Measurements from ENCODE around the gene TIMP3. TPM values are rescaled to one million over a fixed set of nuclear protein-coding genes. Genes with fewer than 3 reads are reported as not detected.

Gene TIMP3
- total RNA-seq, 4 donors from 2014 or later = 566 to 898 (median 683) TPM

DNA sequence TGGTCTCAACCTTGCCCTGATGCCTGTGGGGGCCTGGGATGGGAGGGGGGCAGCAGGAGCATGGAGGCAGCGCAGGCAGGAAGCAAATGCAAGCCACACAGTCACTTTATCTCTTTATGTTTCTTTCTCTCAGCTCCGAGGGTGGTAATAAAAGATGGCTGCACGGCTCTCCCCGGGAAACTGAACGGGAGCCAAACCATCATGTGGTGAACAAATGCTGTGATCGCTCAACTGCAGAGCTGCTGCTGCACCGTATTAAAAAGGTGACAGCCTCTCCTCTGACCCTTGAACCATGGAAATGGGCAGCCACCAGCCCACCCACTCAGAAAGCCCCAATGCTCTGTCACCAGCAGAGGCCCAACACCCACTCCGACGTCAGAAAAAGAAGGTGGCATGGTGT, 110.0 kb downstream of the TIMP3 start:
- Histone ChIP-seq H3K27me3 (no peaks in the 10 kb centered on the region), H3K27ac (replicated peaks in 1 of 4) (no peak overlapping the region), H3K4me3 (no peak overlapping the region), H3K4me1 (peaks cover 0 to 33% (median 31%) of the 10 kb centered on the region in 4 donors), H3K9me3 (peaks cover 0 to 9% (median 3%) of the 10 kb centered on the region in 4 donors), H3K36me3 (no peaks in the 10 kb centered on the region)
- 23% methylated on average over 9 of the region's 9 CpGs for WGBS
- DNase-seq (ENCODE audit: extremely low spot score) = no peak
- intact Hi-C loops (cut with DNase I) = no loop called here
- TF ChIP-seq, protein P1, sequence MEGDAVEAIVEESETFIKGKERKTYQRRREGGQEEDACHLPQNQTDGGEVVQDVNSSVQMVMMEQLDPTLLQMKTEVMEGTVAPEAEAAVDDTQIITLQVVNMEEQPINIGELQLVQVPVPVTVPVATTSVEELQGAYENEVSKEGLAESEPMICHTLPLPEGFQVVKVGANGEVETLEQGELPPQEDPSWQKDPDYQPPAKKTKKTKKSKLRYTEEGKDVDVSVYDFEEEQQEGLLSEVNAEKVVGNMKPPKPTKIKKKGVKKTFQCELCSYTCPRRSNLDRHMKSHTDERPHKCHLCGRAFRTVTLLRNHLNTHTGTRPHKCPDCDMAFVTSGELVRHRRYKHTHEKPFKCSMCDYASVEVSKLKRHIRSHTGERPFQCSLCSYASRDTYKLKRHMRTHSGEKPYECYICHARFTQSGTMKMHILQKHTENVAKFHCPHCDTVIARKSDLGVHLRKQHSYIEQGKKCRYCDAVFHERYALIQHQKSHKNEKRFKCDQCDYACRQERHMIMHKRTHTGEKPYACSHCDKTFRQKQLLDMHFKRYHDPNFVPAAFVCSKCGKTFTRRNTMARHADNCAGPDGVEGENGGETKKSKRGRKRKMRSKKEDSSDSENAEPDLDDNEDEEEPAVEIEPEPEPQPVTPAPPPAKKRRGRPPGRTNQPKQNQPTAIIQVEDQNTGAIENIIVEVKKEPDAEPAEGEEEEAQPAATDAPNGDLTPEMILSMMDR (IDR thresholded peaks at IDR 0.05) = no peak
- no peak for TF ChIP-seq POLR2A (IDR thresholded peaks at IDR 0.05; ENCODE audit: low read depth)
- TF ChIP-seq EP300 (IDR thresholded peaks at IDR 0.05) = no peak
- no peak for TF ChIP-seq POLR2AphosphoS5 (IDR thresholded peaks at IDR 0.05)

Data from esophagus muscularis mucosa (tissue), 4 donors.